ENCODE results near the gene CA10.

The CA10 gene

DNA sequence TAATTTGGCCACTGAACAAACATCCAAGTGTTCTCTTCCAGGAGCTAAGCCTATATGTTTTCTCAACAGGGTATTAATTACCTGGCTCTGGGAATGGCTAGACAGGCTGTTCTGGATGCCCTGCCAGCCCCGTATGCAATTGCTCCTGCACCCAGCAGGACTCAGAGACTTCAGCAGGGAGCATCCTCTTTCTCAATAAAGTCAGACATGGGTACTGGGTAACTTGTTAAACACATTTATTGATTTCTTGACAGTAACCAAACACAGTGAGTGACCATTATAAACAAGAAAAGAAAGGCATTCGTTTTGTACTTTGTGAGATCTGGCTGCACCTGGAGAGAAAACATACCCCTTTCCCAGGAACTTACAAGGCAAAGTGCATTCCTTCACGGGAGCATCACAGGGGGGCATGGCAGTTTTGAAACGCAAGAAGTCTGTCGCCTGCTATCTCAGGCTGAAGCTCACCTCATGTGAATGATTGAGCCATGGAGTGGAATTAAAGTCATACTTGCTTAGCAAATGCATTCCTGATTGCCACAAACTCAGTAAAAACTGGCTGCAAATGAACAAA is 528.3 kb downstream of the CA10 start:
- TF ChIP-seq, protein P1, sequence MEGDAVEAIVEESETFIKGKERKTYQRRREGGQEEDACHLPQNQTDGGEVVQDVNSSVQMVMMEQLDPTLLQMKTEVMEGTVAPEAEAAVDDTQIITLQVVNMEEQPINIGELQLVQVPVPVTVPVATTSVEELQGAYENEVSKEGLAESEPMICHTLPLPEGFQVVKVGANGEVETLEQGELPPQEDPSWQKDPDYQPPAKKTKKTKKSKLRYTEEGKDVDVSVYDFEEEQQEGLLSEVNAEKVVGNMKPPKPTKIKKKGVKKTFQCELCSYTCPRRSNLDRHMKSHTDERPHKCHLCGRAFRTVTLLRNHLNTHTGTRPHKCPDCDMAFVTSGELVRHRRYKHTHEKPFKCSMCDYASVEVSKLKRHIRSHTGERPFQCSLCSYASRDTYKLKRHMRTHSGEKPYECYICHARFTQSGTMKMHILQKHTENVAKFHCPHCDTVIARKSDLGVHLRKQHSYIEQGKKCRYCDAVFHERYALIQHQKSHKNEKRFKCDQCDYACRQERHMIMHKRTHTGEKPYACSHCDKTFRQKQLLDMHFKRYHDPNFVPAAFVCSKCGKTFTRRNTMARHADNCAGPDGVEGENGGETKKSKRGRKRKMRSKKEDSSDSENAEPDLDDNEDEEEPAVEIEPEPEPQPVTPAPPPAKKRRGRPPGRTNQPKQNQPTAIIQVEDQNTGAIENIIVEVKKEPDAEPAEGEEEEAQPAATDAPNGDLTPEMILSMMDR (IDR thresholded peaks at IDR 0.05; ENCODE audit: low read depth, low read length), result no peak
- H3K4me3 ChIP-seq (ENCODE audit: low read depth, low read length), result no peak overlapping the region
- DNase-seq (ENCODE audit: low read depth, low spot score), result no peak
- in situ Hi-C loops (cut with HindIII; ENCODE audit: low sequenced_read_pairs), result no loop called here

DNA sequence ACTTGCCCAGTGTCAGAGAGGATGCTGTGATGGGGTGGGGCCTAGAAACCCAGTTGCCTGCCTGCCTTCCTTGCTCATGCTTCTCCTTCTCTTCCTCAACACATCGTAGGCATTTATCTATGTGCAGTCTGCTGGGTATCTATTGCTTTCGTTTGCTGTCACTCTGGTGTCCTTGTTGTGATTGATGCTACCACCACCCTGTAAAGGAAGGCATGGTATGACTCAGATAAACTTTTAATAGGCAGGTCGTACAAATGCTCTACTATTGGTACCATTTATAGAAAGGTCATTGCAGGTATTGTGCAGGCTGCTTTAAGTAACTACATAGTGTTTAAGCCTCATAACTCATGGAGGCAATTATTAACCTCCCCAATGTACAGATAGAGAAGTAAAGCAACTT is 529.3 kb downstream of the CA10 start:
- in situ Hi-C loops (cut with HindIII; ENCODE audit: low sequenced_read_pairs), result no loop called here
- TF ChIP-seq, protein P1 (IDR thresholded peaks at IDR 0.05; ENCODE audit: low read depth, low read length), result no peak
- no peak for DNase-seq (ENCODE audit: low read depth, low spot score)
- H3K4me3 ChIP-seq (ENCODE audit: low read depth, low read length), result no peak overlapping the region

DNA sequence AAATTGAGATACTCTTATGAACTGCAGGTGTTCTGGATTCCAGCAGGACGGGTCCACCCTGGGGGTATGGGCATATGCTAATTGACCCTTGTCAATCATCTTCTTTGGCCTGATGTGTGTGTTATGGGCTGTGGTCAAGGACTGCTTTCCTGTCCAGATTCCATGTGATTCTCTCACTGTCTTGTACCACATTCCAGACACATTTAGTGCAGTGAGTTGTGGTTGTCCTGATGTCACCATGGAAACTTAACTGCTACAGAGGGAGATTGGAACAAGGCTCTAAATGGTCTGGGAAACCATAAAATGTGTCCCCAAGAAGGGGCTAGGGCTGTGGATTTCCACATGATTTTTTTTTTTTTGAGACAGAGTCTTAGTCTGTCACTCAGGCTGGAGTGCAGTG is 530.7 kb downstream of the CA10 start:
- in situ Hi-C loops (cut with HindIII; ENCODE audit: low sequenced_read_pairs), result no loop called here
- TF ChIP-seq, protein P1 (IDR thresholded peaks at IDR 0.05; ENCODE audit: low read depth, low read length), result no peak
- H3K4me3 ChIP-seq (ENCODE audit: low read depth, low read length), result no peak overlapping the region
- DNase-seq (ENCODE audit: low read depth, low spot score), result no peak

DNA sequence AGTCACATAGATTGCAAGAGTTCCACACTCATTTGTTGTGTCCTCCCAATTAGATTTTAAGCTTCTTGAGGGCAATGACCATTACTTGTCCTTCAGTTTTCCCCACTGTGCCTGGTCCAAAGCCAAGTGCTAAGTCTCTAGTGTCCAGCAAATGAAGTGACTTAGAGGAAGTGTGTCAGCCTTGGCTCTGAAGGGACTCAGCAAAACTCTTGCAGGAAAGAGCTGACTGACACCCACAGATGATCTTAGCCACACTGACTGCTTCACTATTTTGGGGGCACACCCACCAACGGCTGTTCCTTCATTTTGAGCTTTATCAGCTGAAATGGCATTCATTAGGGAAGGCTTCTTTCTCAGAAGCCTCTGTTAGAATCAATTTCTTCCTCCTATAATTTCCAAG is 540.0 kb downstream of the CA10 start:
- TF ChIP-seq, protein P1 (IDR thresholded peaks at IDR 0.05; ENCODE audit: low read depth, low read length), result no peak
- DNase-seq (ENCODE audit: low read depth, low spot score), result no peak
- no peak overlapping the region for H3K4me3 ChIP-seq (ENCODE audit: low read depth, low read length)
- in situ Hi-C loops (cut with HindIII; ENCODE audit: low sequenced_read_pairs), result no loop called here

DNA sequence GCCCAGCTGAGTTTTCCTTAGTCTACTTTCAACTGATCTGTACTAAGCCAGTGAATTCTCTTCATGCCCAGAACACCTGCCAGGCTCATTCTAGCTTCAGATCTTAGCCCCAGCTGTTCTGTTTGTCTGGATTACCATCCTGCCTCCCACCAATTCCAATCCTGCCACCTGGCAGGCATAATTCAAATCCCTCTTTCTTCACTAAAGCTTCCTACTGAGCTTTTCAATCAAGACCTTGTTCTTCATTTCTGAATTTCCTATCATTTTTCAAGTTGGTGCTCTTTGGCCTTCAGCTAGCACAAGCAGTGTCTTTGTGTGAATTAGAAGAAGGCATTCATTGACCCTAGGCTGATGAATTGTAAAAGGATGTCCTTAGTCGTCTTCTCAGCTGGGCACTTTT is 540.5 kb downstream of the CA10 start:
- DNase-seq (ENCODE audit: low read depth, low spot score), result no peak
- H3K4me3 ChIP-seq (ENCODE audit: low read depth, low read length), result no peak overlapping the region
- TF ChIP-seq, protein P1 (IDR thresholded peaks at IDR 0.05; ENCODE audit: low read depth, low read length), result no peak
- in situ Hi-C loops (cut with HindIII; ENCODE audit: low sequenced_read_pairs), result no loop called here

DNA sequence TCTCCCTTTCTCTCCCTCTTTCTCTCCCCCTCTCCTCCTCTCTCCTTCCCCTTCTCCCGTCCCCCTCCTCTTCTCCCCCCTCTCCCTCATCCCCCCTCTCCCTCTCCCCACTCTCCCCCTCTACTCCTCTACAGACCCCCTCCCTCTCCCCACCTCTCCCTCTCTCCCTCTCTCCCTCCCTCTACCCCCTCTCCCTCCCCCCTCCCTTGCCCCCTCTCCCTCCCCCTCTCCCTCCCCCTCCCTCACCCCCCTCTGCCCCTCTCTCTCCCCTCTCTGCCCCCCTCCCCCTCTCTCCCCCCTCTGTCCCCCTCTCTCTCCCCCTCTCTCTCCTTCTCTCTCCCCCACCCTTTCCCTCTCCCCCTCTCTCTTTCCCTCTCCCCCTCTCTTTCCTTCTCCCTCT is 545.3 kb downstream of the CA10 start:
- TF ChIP-seq, protein P1 (IDR thresholded peaks at IDR 0.05; ENCODE audit: low read depth, low read length), result no peak
- in situ Hi-C loops (cut with HindIII; ENCODE audit: low sequenced_read_pairs), result no loop called here
- DNase-seq (ENCODE audit: low read depth, low spot score), result no peak

GRCh38 chr17:51612692-51613091 is 545.8 kb downstream of the CA10 start:
- no peak overlapping the region for H3K4me3 ChIP-seq (ENCODE audit: low read depth, low read length)
- in situ Hi-C loops (cut with HindIII; ENCODE audit: low sequenced_read_pairs), result no loop called here
- TF ChIP-seq, protein P1 (IDR thresholded peaks at IDR 0.05; ENCODE audit: low read depth, low read length), result no peak
- no peak for DNase-seq (ENCODE audit: low read depth, low spot score)

More for the DNA sequence above, 545.3 kb downstream of the CA10 start:
- H3K4me3 ChIP-seq (ENCODE audit: low read depth, low read length), result no peak overlapping the region
